ENCODE data around the gene UTS2R. TPM values are rescaled to one million over a fixed set of nuclear protein-coding genes. Genes with fewer than 3 reads are reported as not detected.

UTS2R gene
- total and polyA plus RNA-seq, 8 donors, result not detected

GRCh38 chr17:82388223-82388921, 16.8 kb downstream of the UTS2R start:
- peak; percentile 68 to 80 for DNase-seq
- intact Hi-C loops (cut with DNase I; ENCODE audit: low total_unique reads), result no loop called here
- no peaks in the 10 kb centered on the region for H3K9me3 ChIP-seq

GRCh38 chr17:82388922-82389283, 17.3 kb downstream of the UTS2R start:
- peaks cover 7 to 38% (median 36%) of the 10 kb centered on the region in 4 donors for H3K4me1 ChIP-seq
- TF ChIP-seq EP300 (IDR thresholded peaks at IDR 0.05), result no peak
- H3K27me3 ChIP-seq, result peaks cover 0 to 45% (median 26%) of the 10 kb centered on the region in 3 donors
- no peaks in the 10 kb centered on the region for H3K9me3 ChIP-seq
- peaks cover 3 to 32% (median 28%) of the 10 kb centered on the region in 4 donors for H3K36me3 ChIP-seq
- intact Hi-C loops (cut with DNase I; ENCODE audit: low total_unique reads), result no loop called here
- no peak for DNase-seq
- no peak overlapping the region for H3K4me3 ChIP-seq
- no peak overlapping the region for H3K27ac ChIP-seq
- 81 to 90% (median 84%) methylated on average over 19 to 21 of the region's 21 CpGs for WGBS, 5 donors

More at GRCh38 chr17:82388223-82388921, 16.8 kb downstream of the UTS2R start:
- TF ChIP-seq POLR2A (IDR thresholded peaks at IDR 0.05), result no peak
- 52 to 66% (median 60%) methylated on average over 20 to 34 of the region's 34 CpGs for WGBS, 5 donors
- Histone ChIP-seq H3K27me3 (peaks cover 0 to 50% (median 26%) of the 10 kb centered on the region in 3 donors), H3K4me3 (no peak overlapping the region), H3K36me3 (peaks cover 3 to 26% (median 23%) of the 10 kb centered on the region in 4 donors), H3K4me1 (peaks cover 7 to 38% (median 36%) of the 10 kb centered on the region in 4 donors), H3K27ac (no peak overlapping the region)

GRCh38 chr17:82389379-82389778, 17.8 kb downstream of the UTS2R start:
- H3K4me3 ChIP-seq, result no peak overlapping the region
- H3K27me3 ChIP-seq, result peaks cover 0 to 40% (median 26%) of the 10 kb centered on the region in 3 donors
- TF ChIP-seq CTCF (IDR thresholded peaks at IDR 0.05), result no peak
- TF ChIP-seq POLR2A (IDR thresholded peaks at IDR 0.05), result no peak
- no peak overlapping the region for H3K27ac ChIP-seq
- 83 to 84% (median 83%) methylated on average over 10 of the region's 10 CpGs for WGBS, 5 donors
- no peak for DNase-seq
- H3K4me1 ChIP-seq, result peaks cover 7 to 34% (median 31%) of the 10 kb centered on the region in 4 donors
- no peaks in the 10 kb centered on the region for H3K9me3 ChIP-seq
- intact Hi-C loops (cut with DNase I; ENCODE audit: low total_unique reads), result no loop called here
- peaks cover 3 to 36% (median 33%) of the 10 kb centered on the region in 4 donors for H3K36me3 ChIP-seq

- peaks cover 0 to 32% (median 24%) of the 10 kb centered on the region in 3 donors for H3K27me3 ChIP-seq
- DNase-seq, result no peak
- intact Hi-C loops (cut with DNase I; ENCODE audit: low total_unique reads), result no loop called here
- WGBS, 5 donors, result 92 to 95% (median 93%) methylated on average over 15 to 31 of the region's 34 CpGs
- H3K27ac ChIP-seq, result no peak overlapping the region
- H3K36me3 ChIP-seq, result peaks cover 3 to 42% (median 38%) of the 10 kb centered on the region in 4 donors
- peaks cover under 1 to 26% (median 23%) of the 10 kb centered on the region in 4 donors for H3K4me1 ChIP-seq
- TF ChIP-seq POLR2AphosphoS5 (IDR thresholded peaks at IDR 0.05), result no peak
- no peak for TF ChIP-seq CTCF (IDR thresholded peaks at IDR 0.05)
- TF ChIP-seq POLR2A (IDR thresholded peaks at IDR 0.05), result no peak
- no peak for TF ChIP-seq EP300 (IDR thresholded peaks at IDR 0.05)
- no peak overlapping the region for H3K4me3 ChIP-seq
- H3K9me3 ChIP-seq, result no peaks in the 10 kb centered on the region
Observed at GRCh38 chr17:82390015-82390859, 18.7 kb downstream of the UTS2R start.

GRCh38 chr17:82390860-82391435, 19.4 kb downstream of the UTS2R start:
- intact Hi-C loops (cut with DNase I; ENCODE audit: low total_unique reads), result no loop called here
- no peaks in the 10 kb centered on the region for H3K9me3 ChIP-seq
- no peak overlapping the region for H3K4me3 ChIP-seq
- 71 to 89% (median 81%) methylated on average over 10 to 13 of the region's 13 CpGs for WGBS, 5 donors
- TF ChIP-seq CTCF (IDR thresholded peaks at IDR 0.05), result no peak
- no peak for TF ChIP-seq POLR2A (IDR thresholded peaks at IDR 0.05)
- no peak for TF ChIP-seq POLR2AphosphoS5 (IDR thresholded peaks at IDR 0.05)
- no peak for TF ChIP-seq EP300 (IDR thresholded peaks at IDR 0.05)
- no peak for DNase-seq
- peaks cover 3 to 46% (median 39%) of the 10 kb centered on the region in 4 donors for H3K36me3 ChIP-seq
- peaks cover 0 to 19% (median 16%) of the 10 kb centered on the region in 4 donors for H3K4me1 ChIP-seq
- peaks cover 0 to 25% (median 17%) of the 10 kb centered on the region in 3 donors for H3K27me3 ChIP-seq
- H3K27ac ChIP-seq, result no peak overlapping the region

All from stomach (tissue), 9 donors.